ENCODE results near the gene IRF5.
"Not testable (repeated sequence)": the region's sequence is repeated elsewhere in the genome, so short reads cannot be mapped to it uniquely, and the experiment has no call there.

IRF5 gene

DNA sequence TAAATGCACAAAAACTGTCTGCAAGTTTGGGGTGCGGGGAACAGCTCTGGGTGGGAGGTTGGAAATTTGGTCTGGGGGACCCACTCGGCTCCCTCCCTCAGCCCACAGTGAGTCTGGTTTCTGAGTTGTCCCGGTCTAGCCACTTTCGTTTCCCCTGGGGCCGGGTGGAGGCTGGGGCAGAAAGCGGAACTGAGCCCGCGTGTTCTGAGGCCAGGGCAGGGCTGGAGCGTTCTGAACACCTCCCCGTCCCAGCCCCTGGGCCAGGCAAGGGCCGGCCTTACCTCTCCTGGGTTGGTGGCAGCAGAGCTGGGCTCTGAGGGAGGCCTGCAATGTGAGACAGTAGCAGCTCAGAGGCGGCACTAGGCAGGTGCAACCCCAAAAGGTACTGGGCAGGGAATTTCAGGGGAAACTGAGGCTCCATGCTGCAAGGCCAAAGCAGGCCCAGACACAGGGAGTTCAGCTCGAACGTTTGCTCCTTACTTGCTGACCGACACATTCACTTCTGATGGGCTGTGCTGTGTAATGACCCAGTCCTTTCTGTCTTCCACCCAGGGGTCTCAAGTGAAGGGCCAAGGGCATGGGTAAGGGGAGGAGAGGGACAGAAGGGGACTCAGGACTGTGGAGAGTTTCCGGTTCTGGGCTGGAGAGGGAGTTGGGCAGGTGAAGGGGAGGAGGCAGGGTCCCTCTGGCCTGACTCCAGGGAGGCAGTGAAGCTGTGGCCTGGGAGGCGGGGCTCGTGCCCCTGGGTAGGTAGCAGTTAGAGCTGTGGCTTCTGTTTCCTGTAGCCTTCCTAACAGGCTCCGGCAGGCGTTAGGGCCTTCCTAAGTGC is 3.0 kb downstream of the IRF5 start:
- DNase-seq (ENCODE audit: low read depth), result no peak

DNA sequence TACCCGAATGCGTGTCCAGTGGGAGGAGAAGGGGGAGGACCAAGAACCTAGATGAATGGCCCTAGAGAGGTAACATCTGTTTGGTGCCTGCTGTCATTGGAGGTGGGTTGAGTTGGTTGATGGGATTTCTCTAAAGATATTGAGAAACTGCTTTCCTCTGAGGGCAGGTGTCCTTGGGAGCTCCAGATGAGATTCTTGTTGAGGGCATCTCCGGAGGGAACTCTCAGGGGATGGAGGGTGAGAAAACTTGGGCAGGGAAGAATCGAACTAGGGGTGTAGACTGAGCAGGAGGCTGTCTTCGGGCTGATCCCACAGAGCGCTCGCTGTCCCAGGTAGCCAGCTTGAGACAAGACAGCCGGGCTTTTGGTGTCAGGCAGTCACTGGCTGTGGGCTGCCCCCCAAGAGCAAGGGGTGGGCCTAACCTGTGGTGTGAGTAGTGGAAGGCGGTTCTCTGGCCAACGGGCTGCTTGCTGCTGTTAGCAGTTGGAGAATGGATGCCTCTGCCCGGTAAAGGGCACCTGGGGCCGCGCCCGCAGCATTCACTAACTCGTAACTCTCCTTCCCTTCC is 3.7 kb downstream of the IRF5 start:
- no peak for DNase-seq (ENCODE audit: low read depth)

- DNase-seq (ENCODE audit: low read depth), result no peak
Observed at GRCh38 chr7:128941946-128942526, 4.3 kb downstream of the IRF5 start.

- DNase-seq (ENCODE audit: low read depth), result not testable (repeated sequence)
Observed at GRCh38 chr7:128943251-128943650, 5.5 kb downstream of the IRF5 start.

DNA sequence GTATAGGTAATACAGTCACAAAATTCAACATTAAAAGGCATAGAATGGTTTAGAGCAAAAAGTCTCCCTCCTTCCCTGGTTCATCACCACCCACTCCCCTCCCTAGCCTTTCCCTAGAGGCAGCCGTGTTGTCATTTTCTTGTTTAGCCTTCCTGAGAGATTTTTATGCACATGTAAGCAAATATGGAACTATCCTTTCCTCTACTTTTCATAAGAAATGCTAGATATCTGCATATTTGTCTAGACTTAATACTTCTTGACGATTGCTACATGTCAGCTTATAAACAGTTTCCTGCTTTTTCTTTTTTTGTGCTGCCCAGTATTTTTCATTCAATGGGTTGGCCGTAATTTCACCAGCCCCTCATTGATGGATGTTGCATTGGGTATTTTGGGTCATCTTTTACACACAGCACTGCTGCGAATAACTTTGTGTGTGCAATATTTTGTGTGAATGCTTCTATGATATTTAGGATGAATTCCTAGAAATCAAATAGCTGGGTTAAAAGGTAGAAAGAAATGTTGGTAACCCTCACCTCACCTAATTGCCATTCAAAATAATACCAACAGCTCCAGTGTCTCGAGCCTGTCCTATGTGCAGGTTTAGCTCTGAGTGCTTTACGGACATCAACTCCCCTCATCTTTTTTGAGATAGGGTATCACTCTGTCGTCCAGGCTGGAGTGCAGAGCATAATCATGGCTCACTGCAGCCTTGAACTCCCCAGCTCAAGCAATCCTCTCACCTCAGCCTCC is 6.9 kb downstream of the IRF5 start:
- DNase-seq (ENCODE audit: low read depth), result no peak

GRCh38 chr7:128945668-128946366 is 8.1 kb downstream of the IRF5 start:
- no peak for DNase-seq (ENCODE audit: low read depth)

DNA sequence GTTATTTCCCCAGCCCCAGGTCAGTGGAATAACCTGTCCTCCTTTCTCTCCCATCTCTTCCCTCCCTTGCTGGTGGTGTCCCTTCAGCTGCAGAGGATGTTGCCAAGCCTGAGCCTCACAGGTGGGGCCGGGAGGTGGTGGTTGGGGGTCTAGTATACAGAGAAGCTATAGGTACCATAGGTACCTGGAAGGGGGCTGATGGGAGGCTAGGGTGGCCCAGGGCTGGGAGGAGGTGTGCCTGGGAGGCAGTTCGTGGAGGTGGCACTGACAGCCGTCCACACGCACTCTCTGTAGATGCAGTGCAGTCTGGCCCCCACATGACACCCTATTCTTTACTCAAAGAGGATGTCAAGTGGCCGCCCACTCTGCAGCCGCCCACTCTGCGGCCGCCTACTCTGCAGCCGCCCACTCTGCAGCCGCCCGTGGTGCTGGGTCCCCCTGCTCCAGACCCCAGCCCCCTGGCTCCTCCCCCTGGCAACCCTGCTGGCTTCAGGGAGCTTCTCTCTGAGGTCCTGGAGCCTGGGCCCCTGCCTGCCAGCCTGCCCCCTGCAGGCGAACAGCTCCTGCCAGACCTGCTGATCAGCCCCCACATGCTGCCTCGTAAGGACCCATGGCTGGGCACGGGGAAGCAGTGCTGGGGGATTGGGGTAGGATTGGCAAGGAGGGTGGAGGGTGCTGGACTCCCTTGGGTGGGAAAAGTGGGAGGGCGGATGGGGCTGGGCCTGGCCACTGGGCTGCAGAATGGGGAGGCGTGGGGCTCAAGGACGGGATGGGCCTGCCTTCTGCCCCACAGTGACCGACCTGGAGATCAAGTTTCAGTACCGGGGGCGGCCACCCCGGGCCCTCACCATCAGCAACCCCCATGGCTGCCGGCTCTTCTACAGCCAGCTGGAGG is 9.5 kb downstream of the IRF5 start:
- no peak for DNase-seq (ENCODE audit: low read depth)

GRCh38 chr7:128947854-128948253 is 10.1 kb downstream of the IRF5 start:
- DNase-seq (ENCODE audit: low read depth), result no peak

DNA sequence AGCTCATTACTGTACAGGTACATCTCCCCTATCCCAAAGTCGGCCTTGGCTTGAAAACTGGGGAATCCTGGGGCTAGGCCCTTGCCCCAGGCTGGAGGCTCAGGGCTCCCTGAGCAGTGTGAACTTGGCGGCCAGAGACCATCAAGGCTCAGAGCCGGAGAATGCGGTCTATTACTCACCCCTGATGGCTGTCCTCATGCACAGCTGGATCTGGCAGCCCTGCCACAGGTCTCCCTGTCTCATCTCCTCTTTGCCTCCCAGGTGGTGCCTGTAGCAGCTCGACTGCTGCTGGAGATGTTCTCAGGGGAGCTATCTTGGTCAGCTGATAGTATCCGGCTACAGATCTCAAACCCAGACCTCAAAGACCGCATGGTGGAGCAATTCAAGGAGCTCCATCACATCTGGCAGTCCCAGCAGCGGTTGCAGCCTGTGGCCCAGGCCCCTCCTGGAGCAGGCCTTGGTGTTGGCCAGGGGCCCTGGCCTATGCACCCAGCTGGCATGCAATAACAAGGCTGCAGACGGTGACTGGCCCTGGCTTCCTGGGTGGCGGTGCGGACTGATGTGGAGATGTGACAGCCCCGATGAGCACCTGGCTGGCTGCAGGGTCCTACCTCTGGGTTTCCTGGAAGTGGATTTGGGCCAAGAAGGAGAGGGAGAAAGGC is 10.7 kb downstream of the IRF5 start:
- no peak for DNase-seq (ENCODE audit: low read depth)

GRCh38 chr7:128948976-128949760 is 11.4 kb downstream of the IRF5 start:
- DNase-seq (ENCODE audit: low read depth), result no peak

DNA sequence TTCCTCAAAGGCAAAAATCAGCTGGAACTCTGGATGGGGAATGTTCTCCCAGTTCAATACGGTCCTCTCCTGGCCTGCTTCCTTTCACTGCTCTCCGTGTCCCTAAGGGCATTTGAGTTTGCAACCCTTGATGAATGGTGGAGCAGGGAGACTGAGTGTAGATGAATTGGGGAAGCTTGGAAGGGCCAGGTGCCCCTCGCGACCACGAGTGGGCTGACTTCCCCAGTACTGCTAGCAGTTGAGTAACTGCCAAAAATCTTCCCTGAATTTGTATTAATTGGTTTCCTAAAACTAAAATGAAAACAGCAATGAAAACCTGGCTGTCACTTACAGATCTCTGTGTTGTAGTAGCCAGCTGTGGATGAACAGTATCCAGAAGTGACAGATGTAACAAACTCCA is 13.6 kb downstream of the IRF5 start:
- no peak for DNase-seq (ENCODE audit: low read depth)

DNA sequence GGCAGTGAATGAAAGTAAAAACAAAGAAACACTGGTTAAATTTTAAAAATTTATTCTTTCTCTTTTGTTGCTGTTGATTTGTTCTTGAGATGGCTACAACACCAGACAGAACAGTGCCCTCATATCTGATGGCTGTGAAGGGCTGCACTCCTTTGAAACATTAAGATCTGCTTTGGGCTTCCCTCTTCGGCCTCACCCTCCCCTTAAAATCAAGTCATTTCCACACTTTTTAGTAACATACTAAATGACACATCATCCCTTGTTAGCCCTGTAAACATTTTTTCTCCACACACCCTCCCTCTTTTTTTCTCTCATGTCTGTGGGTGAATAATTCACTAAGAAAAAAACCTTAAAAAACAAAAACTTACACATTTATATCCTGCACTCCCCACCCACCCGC is 16.4 kb downstream of the IRF5 start:
- DNase-seq (ENCODE audit: low read depth), result no peak

DNA sequence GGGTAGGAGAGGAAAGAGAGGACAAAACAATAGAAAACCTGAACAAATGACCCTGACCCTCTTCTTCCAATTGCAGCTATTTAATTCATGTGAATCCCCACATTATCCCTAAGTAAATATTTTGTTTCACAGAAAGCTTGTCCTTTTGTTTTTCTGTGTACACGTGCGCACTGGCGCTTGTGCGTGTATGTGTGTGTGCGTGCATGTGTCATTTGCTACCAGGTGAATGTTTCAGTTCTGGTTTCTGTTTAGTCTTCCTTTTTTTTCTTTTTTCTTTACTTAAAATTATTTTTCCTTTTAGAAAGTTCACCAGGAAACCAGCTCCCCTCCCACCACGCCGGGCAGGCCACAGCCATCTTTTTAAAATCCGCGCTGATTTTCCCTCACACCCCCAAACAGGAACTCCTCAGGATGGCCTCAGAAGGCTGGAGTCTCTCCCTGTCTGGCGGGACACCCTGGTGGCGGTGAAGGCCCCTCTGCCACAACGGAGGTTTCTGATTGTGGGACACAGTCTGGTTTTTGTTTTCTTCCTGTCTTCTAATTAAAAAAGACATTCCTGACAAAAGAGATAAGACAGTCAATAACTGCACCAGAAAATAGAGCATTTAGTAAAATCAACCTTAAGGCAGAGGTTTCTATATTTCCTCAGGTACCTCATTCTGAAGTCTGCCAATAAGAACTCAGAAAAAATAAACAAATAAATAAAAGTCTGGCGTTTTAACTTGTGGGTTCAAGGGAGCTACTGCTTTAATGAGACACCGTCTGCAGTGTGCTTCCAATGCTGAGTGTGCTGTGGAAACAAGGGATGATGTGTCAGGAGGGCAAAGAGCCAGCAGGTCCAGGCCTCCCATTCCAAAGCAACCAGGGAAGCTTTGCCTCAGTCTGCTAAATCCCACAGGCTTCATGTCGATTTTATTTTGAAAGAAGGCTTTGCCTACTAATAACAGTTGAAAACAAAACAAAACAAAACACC is 17.4 kb downstream of the IRF5 start:
- DNase-seq (ENCODE audit: low read depth), result peak; percentile 41

GRCh38 chr7:128955981-128956380 is 18.3 kb downstream of the IRF5 start:
- DNase-seq (ENCODE audit: low read depth), result no peak

- DNase-seq (ENCODE audit: low read depth), result no peak
Observed at GRCh38 chr7:128959296-128959695, 21.6 kb downstream of the IRF5 start.

GRCh38 chr7:128961030-128961659 is 23.4 kb downstream of the IRF5 start:
- DNase-seq (ENCODE audit: low read depth), result no peak

DNA sequence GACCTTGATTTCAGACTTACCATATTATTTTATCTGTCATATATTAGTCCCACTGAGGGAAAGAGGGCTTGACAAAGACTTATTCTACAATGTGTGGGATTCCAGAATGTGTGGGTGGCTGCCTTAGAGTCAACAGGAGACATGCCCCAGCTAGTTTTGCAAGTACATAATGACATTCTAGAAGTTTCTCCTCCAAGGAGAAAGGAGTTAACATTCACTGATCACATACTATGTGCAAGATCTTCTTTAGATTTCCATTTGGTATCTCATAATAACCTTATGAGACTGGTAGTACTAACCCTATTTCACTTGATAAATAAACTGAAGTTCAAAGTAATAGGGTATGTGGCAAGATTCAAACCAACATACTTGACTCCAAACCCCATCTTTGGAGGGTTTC is 25.2 kb downstream of the IRF5 start:
- no peak for DNase-seq (ENCODE audit: low read depth)

- DNase-seq (ENCODE audit: low read depth), result no peak
Observed at GRCh38 chr7:128963327-128963757, 25.6 kb downstream of the IRF5 start.

Measured in GM04503 (cell line).